ENCODE data around the gene ZNF536.

Gene ZNF536

GRCh38 chr19:30519607-30520205, 147.5 kb downstream of the ZNF536 start:
- TF ChIP-seq, protein P1, sequence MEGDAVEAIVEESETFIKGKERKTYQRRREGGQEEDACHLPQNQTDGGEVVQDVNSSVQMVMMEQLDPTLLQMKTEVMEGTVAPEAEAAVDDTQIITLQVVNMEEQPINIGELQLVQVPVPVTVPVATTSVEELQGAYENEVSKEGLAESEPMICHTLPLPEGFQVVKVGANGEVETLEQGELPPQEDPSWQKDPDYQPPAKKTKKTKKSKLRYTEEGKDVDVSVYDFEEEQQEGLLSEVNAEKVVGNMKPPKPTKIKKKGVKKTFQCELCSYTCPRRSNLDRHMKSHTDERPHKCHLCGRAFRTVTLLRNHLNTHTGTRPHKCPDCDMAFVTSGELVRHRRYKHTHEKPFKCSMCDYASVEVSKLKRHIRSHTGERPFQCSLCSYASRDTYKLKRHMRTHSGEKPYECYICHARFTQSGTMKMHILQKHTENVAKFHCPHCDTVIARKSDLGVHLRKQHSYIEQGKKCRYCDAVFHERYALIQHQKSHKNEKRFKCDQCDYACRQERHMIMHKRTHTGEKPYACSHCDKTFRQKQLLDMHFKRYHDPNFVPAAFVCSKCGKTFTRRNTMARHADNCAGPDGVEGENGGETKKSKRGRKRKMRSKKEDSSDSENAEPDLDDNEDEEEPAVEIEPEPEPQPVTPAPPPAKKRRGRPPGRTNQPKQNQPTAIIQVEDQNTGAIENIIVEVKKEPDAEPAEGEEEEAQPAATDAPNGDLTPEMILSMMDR (IDR thresholded peaks at IDR 0.05; ENCODE audit: low read length) = no peak
- TF ChIP-seq EZH2phosphoT487 (IDR thresholded peaks at IDR 0.05; ENCODE audit: low read length) = no peak
- TF ChIP-seq EZH2 (optimal IDR thresholded peaks at IDR 0.05; ENCODE audit: low read depth, low read length) = no peak
- Histone ChIP-seq H4K20me1 (ENCODE audit: insufficient read depth, low read length) (no peaks in the 10 kb centered on the region), H3K9me2 (replicated peaks; ENCODE audit: insufficient read depth, low read length) (no peaks in the 10 kb centered on the region), H2AFZ (ENCODE audit: low read length) (no peak overlapping the region), H3K36me3 (replicated peaks; ENCODE audit: insufficient read depth, low read length) (no peaks in the 10 kb centered on the region), H3K9ac (ENCODE audit: low read length) (no peak overlapping the region), H3F3A (ENCODE audit: insufficient read depth, low read length) (no peaks in the 10 kb centered on the region), H3K4me3 (ENCODE audit: low read length) (no peak overlapping the region), H3K9me3 (replicated peaks; ENCODE audit: insufficient read depth, low read length) (no peaks in the 10 kb centered on the region), H3K4me1 (ENCODE audit: low read length) (no peaks in the 10 kb centered on the region), H3K27me3 (replicated peaks; ENCODE audit: insufficient read depth, low read length) (peaks cover 43% of the 10 kb centered on the region), H3K79me2 (ENCODE audit: low read length) (no peaks in the 10 kb centered on the region), H3K27ac (ENCODE audit: low read length) (no peak overlapping the region), H3K4me2 (ENCODE audit: low read depth, low read length) (no peak overlapping the region)
- no peak for DNase-seq

GRCh38 chr19:30520735-30521479, 148.7 kb downstream of the ZNF536 start:
- peaks cover 52% of the 10 kb centered on the region for H3K27me3 ChIP-seq (replicated peaks; ENCODE audit: insufficient read depth, low read length)
- H3K4me3 ChIP-seq (ENCODE audit: low read length) = no peak overlapping the region
- no peaks in the 10 kb centered on the region for H3K36me3 ChIP-seq (replicated peaks; ENCODE audit: insufficient read depth, low read length)
- DNase-seq = no peak
- no peak overlapping the region for H3K9ac ChIP-seq (ENCODE audit: low read length)
- H3K79me2 ChIP-seq (ENCODE audit: low read length) = no peaks in the 10 kb centered on the region
- H3K4me1 ChIP-seq (ENCODE audit: low read length) = no peaks in the 10 kb centered on the region
- no peak overlapping the region for H3K27ac ChIP-seq (ENCODE audit: low read length)
- H4K20me1 ChIP-seq (ENCODE audit: insufficient read depth, low read length) = no peaks in the 10 kb centered on the region
- H3F3A ChIP-seq (ENCODE audit: insufficient read depth, low read length) = no peaks in the 10 kb centered on the region
- TF ChIP-seq, protein P1 (IDR thresholded peaks at IDR 0.05; ENCODE audit: low read length) = no peak
- no peak for TF ChIP-seq EZH2phosphoT487 (IDR thresholded peaks at IDR 0.05; ENCODE audit: low read length)
- TF ChIP-seq EZH2 (optimal IDR thresholded peaks at IDR 0.05; ENCODE audit: low read depth, low read length) = no peak
- no peak overlapping the region for H2AFZ ChIP-seq (ENCODE audit: low read length)
- H3K9me3 ChIP-seq (replicated peaks; ENCODE audit: insufficient read depth, low read length) = no peaks in the 10 kb centered on the region
- H3K9me2 ChIP-seq (replicated peaks; ENCODE audit: insufficient read depth, low read length) = no peaks in the 10 kb centered on the region
- H3K4me2 ChIP-seq (ENCODE audit: low read depth, low read length) = no peak overlapping the region

DNA sequence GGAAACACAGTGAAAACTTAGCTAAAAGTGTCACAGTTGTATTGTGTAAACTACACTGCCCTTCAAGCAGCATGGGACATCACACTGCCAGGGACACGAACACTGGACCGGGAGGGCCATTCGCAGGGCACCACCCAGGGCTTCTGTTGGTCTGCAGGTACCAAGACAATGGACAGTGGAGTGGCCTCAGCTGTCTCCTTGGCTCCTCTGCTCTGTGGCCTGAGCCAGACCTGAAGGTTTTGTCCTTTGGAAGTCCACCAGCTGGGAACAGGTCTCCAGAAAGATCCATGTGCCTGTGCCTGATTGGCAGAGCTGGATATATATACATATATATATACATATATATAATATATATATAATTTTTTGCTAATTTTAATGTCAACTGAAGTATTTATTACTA, 149.8 kb downstream of the ZNF536 start:
- no peak for DNase-seq
- Histone ChIP-seq H3K27ac (ENCODE audit: low read length) (no peak overlapping the region), H4K20me1 (ENCODE audit: insufficient read depth, low read length) (no peaks in the 10 kb centered on the region), H2AFZ (ENCODE audit: low read length) (no peak overlapping the region), H3K9me2 (replicated peaks; ENCODE audit: insufficient read depth, low read length) (no peaks in the 10 kb centered on the region), H3K9me3 (replicated peaks; ENCODE audit: insufficient read depth, low read length) (no peaks in the 10 kb centered on the region), H3K4me2 (ENCODE audit: low read depth, low read length) (no peak overlapping the region), H3K4me3 (ENCODE audit: low read length) (no peak overlapping the region), H3K27me3 (replicated peaks; ENCODE audit: insufficient read depth, low read length) (peaks cover 45% of the 10 kb centered on the region), H3F3A (ENCODE audit: insufficient read depth, low read length) (no peaks in the 10 kb centered on the region), H3K9ac (ENCODE audit: low read length) (no peak overlapping the region), H3K4me1 (ENCODE audit: low read length) (no peaks in the 10 kb centered on the region), H3K79me2 (ENCODE audit: low read length) (no peaks in the 10 kb centered on the region), H3K36me3 (replicated peaks; ENCODE audit: insufficient read depth, low read length) (no peaks in the 10 kb centered on the region)
- TF ChIP-seq, protein P1 (IDR thresholded peaks at IDR 0.05; ENCODE audit: low read length) = no peak
- TF ChIP-seq EZH2 (optimal IDR thresholded peaks at IDR 0.05; ENCODE audit: low read depth, low read length) = no peak
- TF ChIP-seq EZH2phosphoT487 (IDR thresholded peaks at IDR 0.05; ENCODE audit: low read length) = no peak
